GM10266 (cell line): ENCODE results near the gene PEDS1.
"Not testable (repeated sequence)": the region's sequence is repeated elsewhere in the genome, so short reads cannot be mapped to it uniquely, and the experiment has no call there.

ENCODE experiments used
- DNase-seq: peaks from one replicate; pipeline ENCODE4 v3.0.0; 2012; ENCODE audit errors: extremely low spot score
- TF ChIP-seq, protein P1 (sequence below): IDR thresholded peaks from 2 replicates; pipeline ENCODE4 v1.5.1; 2012; ENCODE audit warnings: mild to moderate bottlenecking, low read depth; ENCODE audit not compliant: control insufficient read depth, insufficient read depth; ENCODE audit errors: missing control alignments

Gene PEDS1

DNA sequence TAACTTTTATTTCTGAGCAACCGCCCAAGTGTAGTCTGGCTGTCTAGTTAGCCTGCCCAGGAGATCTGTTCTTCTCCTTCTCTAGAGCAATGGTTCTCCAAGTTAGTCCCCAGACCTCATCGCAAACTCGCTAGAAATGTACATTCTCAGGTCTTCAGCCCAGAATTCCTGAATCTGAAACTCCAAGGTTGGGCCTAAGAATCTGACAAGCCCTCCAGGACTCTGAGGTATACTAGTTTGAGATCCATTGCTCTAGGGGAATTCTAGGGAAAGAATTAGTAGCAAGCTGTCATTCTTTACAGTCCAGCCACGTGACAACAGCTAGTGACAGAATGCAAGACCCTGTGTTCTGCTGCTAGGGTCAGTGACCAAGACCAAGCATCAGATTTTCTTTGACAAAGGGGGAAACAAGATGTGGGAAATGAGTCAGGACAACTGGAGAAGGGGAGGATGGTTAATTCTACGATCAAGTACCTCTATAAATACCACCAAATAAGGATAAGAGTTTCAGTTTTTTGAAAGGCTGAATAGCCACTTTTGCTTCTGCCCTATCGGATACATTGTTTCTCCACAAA lies 46.4 kb downstream of the PEDS1 start:
- DNase-seq, result no peak
- TF ChIP-seq, protein P1, sequence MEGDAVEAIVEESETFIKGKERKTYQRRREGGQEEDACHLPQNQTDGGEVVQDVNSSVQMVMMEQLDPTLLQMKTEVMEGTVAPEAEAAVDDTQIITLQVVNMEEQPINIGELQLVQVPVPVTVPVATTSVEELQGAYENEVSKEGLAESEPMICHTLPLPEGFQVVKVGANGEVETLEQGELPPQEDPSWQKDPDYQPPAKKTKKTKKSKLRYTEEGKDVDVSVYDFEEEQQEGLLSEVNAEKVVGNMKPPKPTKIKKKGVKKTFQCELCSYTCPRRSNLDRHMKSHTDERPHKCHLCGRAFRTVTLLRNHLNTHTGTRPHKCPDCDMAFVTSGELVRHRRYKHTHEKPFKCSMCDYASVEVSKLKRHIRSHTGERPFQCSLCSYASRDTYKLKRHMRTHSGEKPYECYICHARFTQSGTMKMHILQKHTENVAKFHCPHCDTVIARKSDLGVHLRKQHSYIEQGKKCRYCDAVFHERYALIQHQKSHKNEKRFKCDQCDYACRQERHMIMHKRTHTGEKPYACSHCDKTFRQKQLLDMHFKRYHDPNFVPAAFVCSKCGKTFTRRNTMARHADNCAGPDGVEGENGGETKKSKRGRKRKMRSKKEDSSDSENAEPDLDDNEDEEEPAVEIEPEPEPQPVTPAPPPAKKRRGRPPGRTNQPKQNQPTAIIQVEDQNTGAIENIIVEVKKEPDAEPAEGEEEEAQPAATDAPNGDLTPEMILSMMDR, result no peak

GRCh38 chr20:50106669-50107068 lies 46.9 kb downstream of the PEDS1 start:
- DNase-seq, result not testable (repeated sequence)
